Spleen (tissue), 11 donors: ENCODE results near the gene LEFTY2. TPM values are rescaled to one million over a fixed set of nuclear protein-coding genes. Genes with fewer than 3 reads are reported as not detected.
"Not testable (repeated sequence)": the region's sequence is repeated elsewhere in the genome, so short reads cannot be mapped to it uniquely, and the experiment has no call there.

Experiments used
- DNase-seq: peaks from one replicate; pipeline ENCODE4 v3.0.0-alpha.2; 2020
- H3K27ac ChIP-seq, 8 donors: fragments of 200-600 bp; sonication (generic) in 7 of 8; 1 replicate in 4 of 8; 2 replicates in 4 of 8; pipeline versions ENCODE4 v1.5.0 to v1.8.0; 2016 to 2021; ENCODE audit warnings: inconsistent platforms in 4 of 8, mild to moderate bottlenecking in 4 of 8, moderate library complexity in 1 of 8
- H3K27me3 ChIP-seq, 7 donors: fragments of 200-600 bp; sonication (generic) in 6 of 7; replicated peaks in 1 of 7; 1 replicate in 4 of 7; 2 replicates in 3 of 7; pipeline versions ENCODE4 v1.5.0 to v1.8.0; 2016 to 2021; ENCODE audit warnings: inconsistent platforms in 3 of 7, mild to moderate bottlenecking in 1 of 7
- H3K36me3 ChIP-seq, 6 donors: fragments of 200-600 bp; sonication (generic) in 5 of 6; 1 replicate in 4 of 6; 2 replicates in 2 of 6; pipeline versions ENCODE4 v1.5.0 to v1.8.0; 2016 to 2021; ENCODE audit warnings: inconsistent platforms in 2 of 6
- H3K4me1 ChIP-seq, 6 donors: fragments of 200-600 bp; sonication (generic) in 5 of 6; 1 replicate in 3 of 6; 2 replicates in 3 of 6; pipeline versions ENCODE4 v1.5.0 to v1.8.0; 2016 to 2021; ENCODE audit warnings: inconsistent platforms in 3 of 6
- H3K4me3 ChIP-seq, 8 donors: fragments of 200-600 bp; sonication (generic) in 7 of 8; 1 replicate in 4 of 8; 2 replicates in 4 of 8; pipeline versions ENCODE4 v1.5.0 to v1.8.0; 2016 to 2021; ENCODE audit warnings: inconsistent platforms in 4 of 8, mild to moderate bottlenecking in 4 of 8, moderate library complexity in 2 of 8
- H3K9me3 ChIP-seq, 8 donors: fragments of 200-600 bp; sonication (generic) in 7 of 8; 1 replicate in 4 of 8; 2 replicates in 4 of 8; pipeline versions ENCODE4 v1.5.0 to v1.8.0; 2016 to 2021; ENCODE audit warnings: inconsistent platforms in 4 of 8
- CTCF ChIP-seq, 11 experiments: fragments of 200-600 bp in 7 of 11; fragments of 450-650 bp in 4 of 11; sonication (generic) in 4 of 11; IDR thresholded peaks in 8 of 11; conservative IDR thresholded peaks in 3 of 11; 1 replicate in 7 of 11; 2 replicates in 4 of 11; pipeline versions ENCODE4 v1.4.0 to v1.8.0; 2016 to 2021; ENCODE audit warnings: antibody characterized with exemption in 11 of 11, inconsistent platforms in 4 of 11, mild to moderate bottlenecking in 1 of 11
- POLR2A ChIP-seq, 3 donors: fragments of 450-650 bp; IDR thresholded peaks; one replicate each; pipeline ENCODE4 v1.5.1; 2017; ENCODE audit warnings: antibody characterized with exemption in 3 of 3, mild to moderate bottlenecking in 1 of 3
- POLR2AphosphoS5 ChIP-seq, 3 donors: sonication (generic); formaldehyde crosslinking; IDR thresholded peaks; one replicate each; pipeline ENCODE4 v1.5.1; 2017; ENCODE audit warnings: antibody characterized with exemption in 3 of 3
- WGBS, 5 donors: extraction: QIAGEN DNeasy Blood & Tissue Kit in 3 of 5; methylation state at CpG; one replicate each; pipeline versions ENCODE4 v1.1.5 to v1.1.7; 2013 to 2018; 5-methylcytosine and 5-hydroxymethylcytosine counted together
- intact Hi-C: fragments of 100-400 bp; cut with DNase I; formaldehyde crosslinking; loops from one replicate; pipeline ENCODE4 v1.15.0; 2023; ENCODE audit warnings: low total_unique reads
- polyA plus RNA-seq, 3 donors: library from polyadenylated mRNA; stranded (reverse); fragments of 200-250 nt; gene quantifications; one replicate each; pipeline ENCODE4 v1.2.1, GENCODE V29; 2013
- total RNA-seq, 7 donors: library from RNA; depleted of rRNA in 3 of 7; stranded (reverse); fragments of >200 nt in 3 of 7; fragmentation: NEBNext Ultra II Directional in 4 of 7; extraction: Animal tissue kit (Norgen Biotek cat#: 25700) in 4 of 7; gene quantifications; one replicate each; pipeline versions ENCODE4 v1.1.0 to v1.2.1, GENCODE V29; 2016 to 2021
- donor health status: healthy with polysubstance abuse.
- donor health status: DM: no; HTN: no; CAD: no; lungs with moderate emphysema.
- donor health status: DM: no; HTN: no; CAD: no.
- donor health status: Bipolar disorder and iron deficiency.
- donor health status: healthy.
- donor health status: DM: no; HTN: no; CAD: no.
- donor health status: DM: yes; HTN: yes; CAD: no.

Gene LEFTY2
- total and polyA plus RNA-seq, 10 donors: 0.06 to 0.65 (median 0.36) TPM; not detected in 4

GRCh38 chr1:225942574-225942973 lies 1.6 kb upstream of the LEFTY2 start:
- H3K36me3 ChIP-seq: no peaks in the 10 kb centered on the region

DNA sequence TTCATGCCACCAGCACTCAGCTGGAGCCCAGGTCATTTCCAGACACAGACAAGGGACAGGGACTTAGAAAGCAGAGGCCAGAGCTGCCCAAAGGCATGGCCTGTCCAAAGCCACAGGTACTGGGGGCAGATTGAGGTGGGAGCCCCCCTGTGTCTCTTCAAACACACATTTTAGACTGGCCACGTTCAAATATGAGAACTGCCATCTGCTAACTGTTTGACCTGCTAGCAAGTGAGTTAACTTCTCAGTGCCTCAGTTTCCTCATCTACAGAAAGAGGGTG lies 862 bp upstream of the LEFTY2 start:
- peak overlapping the region in 3 of 8 donors; percentile 3 to 46 (median 15) for H3K27ac ChIP-seq
- 43 to 83% (median 58%) methylated on average over 1 of the region's 1 CpG for WGBS, 5 donors

More at GRCh38 chr1:225942574-225942973, 1.6 kb upstream of the LEFTY2 start:
- Histone ChIP-seq H3K27me3 (peaks cover 0 to 13% (median 0%) of the 10 kb centered on the region in 7 donors), H3K4me3 (no peak overlapping the region), H3K27ac (peak overlapping the region in 2 of 8 donors; percentile 3 to 46), H3K9me3 (no peaks in the 10 kb centered on the region), H3K4me1 (peaks cover 5 to 33% (median 21%) of the 10 kb centered on the region in 6 donors)
- WGBS, 5 donors: 42 to 54% (median 50%) methylated on average over 7 of the region's 7 CpGs
- peak; percentile 27 for DNase-seq
- TF ChIP-seq POLR2A (IDR thresholded peaks at IDR 0.05) (no peak), POLR2AphosphoS5 (IDR thresholded peaks at IDR 0.05) (peak in 1 of 3 donors; percentile 37), CTCF (IDR thresholded peaks at IDR 0.05 in 8 of 11, conservative IDR thresholded peaks at IDR 0.05 in 3 of 11) (no peak)
- intact Hi-C loops: no loop called here

GRCh38 chr1:225940385-225941151 lies 452 bp downstream of the LEFTY2 start:
- 91 to 95% (median 93%) methylated on average over 16 to 25 of the region's 25 CpGs for WGBS, 5 donors
- Histone ChIP-seq H3K4me3 (no peak overlapping the region), H3K27ac (no peak overlapping the region), H3K4me1 (peaks cover 5 to 33% (median 21%) of the 10 kb centered on the region in 6 donors), H3K36me3 (no peaks in the 10 kb centered on the region), H3K27me3 (peaks cover 0 to 13% (median 0%) of the 10 kb centered on the region in 7 donors), H3K9me3 (no peaks in the 10 kb centered on the region)
- TF ChIP-seq POLR2AphosphoS5 (IDR thresholded peaks at IDR 0.05) (no peak), POLR2A (IDR thresholded peaks at IDR 0.05) (no peak), CTCF (IDR thresholded peaks at IDR 0.05 in 8 of 11, conservative IDR thresholded peaks at IDR 0.05 in 3 of 11) (no peak)
- intact Hi-C loops: no loop called here
- DNase-seq: peak; percentile 66

More for the DNA sequence above, 862 bp upstream of the LEFTY2 start:
- peak; percentile 36 for DNase-seq
- H3K27me3 ChIP-seq: peaks cover 0 to 13% (median 0%) of the 10 kb centered on the region in 7 donors
- no peak overlapping the region for H3K4me3 ChIP-seq
- peaks cover 5 to 33% (median 21%) of the 10 kb centered on the region in 6 donors for H3K4me1 ChIP-seq
- H3K9me3 ChIP-seq: no peaks in the 10 kb centered on the region
- no peaks in the 10 kb centered on the region for H3K36me3 ChIP-seq
- no peak for TF ChIP-seq CTCF (IDR thresholded peaks at IDR 0.05 in 8 of 11, conservative IDR thresholded peaks at IDR 0.05 in 3 of 11)
- TF ChIP-seq POLR2A (IDR thresholded peaks at IDR 0.05): no peak
- intact Hi-C loops: no loop called here

DNA sequence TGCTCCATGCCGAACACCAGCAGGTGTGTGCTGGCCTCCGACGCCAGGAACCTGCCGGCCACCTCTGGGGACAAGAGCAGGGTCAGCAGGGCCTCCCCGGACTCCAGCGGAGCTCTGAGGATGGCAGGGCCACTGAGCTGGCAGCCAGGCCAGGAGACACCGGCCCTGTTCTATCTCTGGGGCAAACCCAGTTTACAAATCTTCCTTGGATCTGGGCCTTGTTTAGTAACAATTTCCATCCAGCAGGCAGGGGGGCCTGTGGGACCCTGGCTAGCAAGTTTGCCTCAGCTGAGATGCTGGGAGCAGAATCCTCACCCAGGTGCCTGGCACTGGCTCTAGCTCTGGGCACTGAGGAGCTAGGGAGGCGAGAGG lies 1.1 kb downstream of the LEFTY2 start:
- Histone ChIP-seq H3K4me1 (peaks cover 3 to 29% (median 17%) of the 10 kb centered on the region in 6 donors), H3K27me3 (peaks cover 0 to 13% (median 0%) of the 10 kb centered on the region in 7 donors), H3K4me3 (peak overlapping the region in 1 of 8 donors; percentile 15)
- WGBS, 5 donors: 88 to 100% (median 94%) methylated on average over 1 to 8 of the region's 8 CpGs
- H3K36me3 ChIP-seq, H3K9me3 ChIP-seq, intact Hi-C loops, H3K27ac ChIP-seq: not testable (repeated sequence)
- DNase-seq: peak; percentile 34

DNA sequence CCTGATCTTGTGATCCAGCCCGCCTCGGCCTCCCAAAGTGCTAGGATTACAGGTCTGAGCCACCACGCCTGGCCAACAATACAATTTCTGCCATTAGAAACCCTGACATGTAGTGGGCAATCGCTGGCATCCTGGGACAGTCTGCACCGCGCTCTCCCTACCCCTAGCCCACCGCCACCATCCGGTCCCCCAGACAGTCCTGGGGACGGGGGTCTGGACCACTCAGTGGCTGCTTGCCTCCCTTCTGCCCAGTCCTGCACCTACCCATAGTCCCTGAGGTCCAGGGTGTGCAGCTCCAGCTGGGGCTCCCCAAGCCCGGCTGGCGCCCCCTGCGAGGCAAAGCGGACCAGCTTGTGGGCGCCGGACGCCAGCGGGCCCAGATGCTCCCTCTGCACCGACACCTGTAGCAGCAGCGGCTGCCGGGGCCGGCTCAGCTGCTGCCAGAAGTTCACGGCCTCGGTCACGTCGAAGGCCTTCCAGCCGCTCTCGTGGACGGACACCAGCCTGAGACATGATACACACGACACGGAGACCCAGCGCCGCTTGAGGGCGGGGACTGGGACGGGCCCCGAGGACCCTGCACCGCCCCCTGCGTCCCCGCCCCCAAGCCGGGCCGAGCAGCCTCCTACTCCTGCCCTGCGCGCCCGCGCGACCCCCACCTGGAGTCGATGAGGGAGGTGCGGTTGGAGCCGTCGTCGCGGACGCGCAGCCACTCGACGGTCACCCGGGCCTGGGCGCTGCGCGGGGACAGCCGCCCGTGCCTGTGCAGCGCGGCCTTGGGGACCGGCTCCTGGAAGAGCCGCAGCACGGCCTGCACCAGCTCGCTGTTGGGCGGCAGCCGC lies 1.7 kb downstream of the LEFTY2 start:
- Histone ChIP-seq H3K27me3 (peaks cover 0 to 13% (median 0%) of the 10 kb centered on the region in 7 donors), H3K4me1 (peaks cover 0 to 23% (median 12%) of the 10 kb centered on the region in 6 donors), H3K4me3 (peak overlapping the region in 2 of 8 donors; percentile 15 to 40)
- H3K27ac ChIP-seq, H3K36me3 ChIP-seq, H3K9me3 ChIP-seq, intact Hi-C loops: not testable (repeated sequence)
- WGBS, 5 donors: 55 to 84% (median 61%) methylated on average over 18 to 64 of the region's 69 CpGs
- DNase-seq: peak; percentile 70
